GM12864 (cell line): ENCODE data around the gene TNIP1.

Experiments used
- DNase-seq: peaks from one replicate; pipeline ENCODE4 v3.0.0-alpha.2; 2011; ENCODE audit warnings: low read depth
- H3K4me3 ChIP-seq: 2 replicates; pipeline ENCODE4 v1.5.1; 2011; ENCODE audit warnings: mild to moderate bottlenecking, low read depth, low read length, control low read depth
- CTCF ChIP-seq: IDR thresholded peaks from 2 replicates; pipeline ENCODE4 v1.5.1; 2011; ENCODE audit warnings: low read depth, mild to moderate bottlenecking, moderate library complexity, low read length, control low read depth, inconsistent platforms; ENCODE audit errors: missing control alignments

TNIP1 gene

DNA sequence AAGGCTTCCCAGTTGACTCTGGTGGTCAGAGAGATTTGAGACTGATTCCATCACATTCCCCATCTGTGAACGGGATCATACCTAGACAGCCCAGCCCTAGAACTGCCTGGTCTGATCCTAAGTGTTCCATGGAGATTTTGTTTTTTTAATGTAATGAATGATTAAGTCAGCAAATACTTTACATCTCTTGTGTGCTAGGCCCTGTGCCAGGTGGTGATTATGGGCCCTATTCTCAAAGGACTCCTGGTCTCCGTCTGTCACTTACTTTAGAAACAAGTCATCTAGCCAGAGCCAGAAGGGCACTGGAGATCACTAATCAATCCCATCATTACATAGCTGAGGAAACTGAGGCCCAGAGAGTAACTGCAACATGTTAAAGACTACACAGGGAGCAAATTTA lies 61.5 kb downstream of the TNIP1 start:
- no peak for DNase-seq
- no peak for TF ChIP-seq CTCF
- no peak overlapping the region for H3K4me3 ChIP-seq

DNA sequence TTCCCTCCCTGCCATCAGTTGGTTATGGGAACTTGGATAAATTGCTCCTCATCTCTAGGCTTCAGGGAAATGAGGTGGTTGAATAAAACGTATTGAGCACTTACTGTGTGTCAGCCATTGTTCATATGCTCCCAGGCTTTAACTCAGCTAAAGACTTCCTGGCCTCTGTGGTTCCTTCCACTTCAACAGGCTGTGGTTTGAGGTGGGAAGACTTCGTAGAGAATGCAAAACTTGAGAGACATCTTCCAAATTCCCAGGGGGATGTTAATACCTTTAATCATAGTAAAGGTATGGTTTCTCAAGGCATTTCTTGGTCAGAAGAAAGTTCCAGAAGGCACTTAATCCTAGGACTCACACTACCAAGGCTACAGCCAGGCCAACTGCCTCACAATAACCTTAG lies 62.0 kb downstream of the TNIP1 start:
- no peak for DNase-seq
- H3K4me3 ChIP-seq: no peak overlapping the region
- TF ChIP-seq CTCF: no peak

DNA sequence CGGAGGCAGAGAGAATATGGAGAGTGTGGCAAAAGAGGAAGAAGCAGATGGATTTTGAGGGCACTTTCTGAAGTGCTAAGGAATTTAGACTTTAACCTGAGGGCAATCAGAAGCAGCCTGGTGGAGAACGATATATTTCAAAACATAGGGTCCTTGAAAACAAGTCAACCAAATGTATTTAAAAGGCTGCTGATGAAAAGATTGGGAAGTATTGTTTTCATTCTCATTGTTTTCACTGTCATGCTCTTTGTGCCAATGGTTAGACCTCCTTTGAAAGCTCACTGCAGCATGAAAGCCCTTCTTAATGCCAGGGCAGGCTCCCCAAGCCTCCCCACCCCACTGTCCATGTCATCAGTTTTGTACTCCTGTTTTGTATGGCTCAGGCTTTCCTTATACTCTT lies 62.9 kb downstream of the TNIP1 start:
- H3K4me3 ChIP-seq: no peak overlapping the region
- TF ChIP-seq CTCF: no peak
- DNase-seq: no peak

DNA sequence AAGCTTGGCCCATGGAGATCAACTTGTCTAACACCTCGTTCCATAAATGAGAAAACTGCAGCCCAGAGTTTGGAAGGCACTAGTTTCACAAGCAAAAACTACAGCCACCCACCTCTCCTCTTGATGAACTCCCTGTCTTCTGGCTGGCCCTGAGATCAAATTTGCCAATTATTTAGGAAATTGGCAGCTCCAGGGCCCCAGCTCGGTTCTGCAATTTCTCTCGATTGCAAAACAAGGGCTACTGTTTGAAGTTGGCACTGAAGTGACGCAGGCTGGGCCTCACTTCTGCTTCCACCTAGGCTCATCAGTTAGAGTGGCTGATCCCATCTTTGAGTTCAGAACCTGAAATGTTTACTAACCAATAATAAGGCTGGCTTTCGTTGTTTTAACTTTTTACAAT lies 64.1 kb downstream of the TNIP1 start:
- H3K4me3 ChIP-seq: no peak overlapping the region
- no peak for TF ChIP-seq CTCF
- no peak for DNase-seq

GRCh38 chr5:151015974-151016587 lies 64.8 kb downstream of the TNIP1 start:
- no peak overlapping the region for H3K4me3 ChIP-seq
- no peak for TF ChIP-seq CTCF
- DNase-seq: no peak

- no peak overlapping the region for H3K4me3 ChIP-seq
- no peak for DNase-seq
- no peak for TF ChIP-seq CTCF
Observed at GRCh38 chr5:151014680-151015343, 66.0 kb downstream of the TNIP1 start.

- no peak for TF ChIP-seq CTCF
- no peak for DNase-seq
- no peak overlapping the region for H3K4me3 ChIP-seq
Observed at GRCh38 chr5:151012862-151013261, 68.0 kb downstream of the TNIP1 start.
